GM21786 (cell line): Measurements from ENCODE around the gene ARHGAP22.

Experiments used
- ATAC-seq: cut with Tn5 transposase; IDR thresholded peaks from one replicate; pipeline ENCODE4 v1.9.1; 2021; ENCODE audit not compliant: unreplicated experiment

Gene ARHGAP22

DNA sequence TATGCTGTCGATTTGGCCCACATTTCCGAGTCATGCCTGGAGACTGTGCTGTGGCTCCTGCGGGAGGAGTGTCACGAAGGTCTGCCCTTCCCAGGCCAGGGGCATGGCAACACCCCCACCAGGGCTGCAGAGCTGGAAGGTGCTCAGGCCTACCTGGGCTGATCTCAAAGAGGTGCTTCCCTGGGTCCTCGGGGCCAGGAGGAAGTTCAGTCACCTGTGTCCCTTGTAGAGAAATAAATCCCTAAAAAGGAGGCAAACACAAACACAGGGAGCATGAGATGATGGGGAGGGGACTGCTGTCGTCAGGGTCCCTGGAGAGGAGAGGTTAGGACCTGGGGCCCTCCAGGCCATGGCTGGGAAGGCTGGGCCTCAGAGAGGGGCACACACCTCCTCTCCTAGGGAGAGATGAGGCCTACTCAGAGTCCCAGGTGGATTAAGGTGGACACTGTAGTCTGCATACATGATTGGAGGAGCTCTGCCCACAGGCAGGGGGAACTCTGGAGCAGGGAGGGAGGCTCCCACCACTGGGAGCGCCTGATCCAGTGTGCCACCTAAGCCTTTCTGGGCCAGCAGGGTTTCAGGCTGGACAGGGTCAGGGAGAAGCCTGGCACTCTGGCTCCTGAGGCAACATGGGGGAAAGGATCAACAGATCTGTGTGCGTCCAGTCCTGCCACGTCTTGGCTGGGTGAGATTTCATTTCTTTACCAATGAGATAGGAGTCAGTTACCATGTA lies 49.4 kb downstream of the ARHGAP22 start:
- no peak for ATAC-seq

DNA sequence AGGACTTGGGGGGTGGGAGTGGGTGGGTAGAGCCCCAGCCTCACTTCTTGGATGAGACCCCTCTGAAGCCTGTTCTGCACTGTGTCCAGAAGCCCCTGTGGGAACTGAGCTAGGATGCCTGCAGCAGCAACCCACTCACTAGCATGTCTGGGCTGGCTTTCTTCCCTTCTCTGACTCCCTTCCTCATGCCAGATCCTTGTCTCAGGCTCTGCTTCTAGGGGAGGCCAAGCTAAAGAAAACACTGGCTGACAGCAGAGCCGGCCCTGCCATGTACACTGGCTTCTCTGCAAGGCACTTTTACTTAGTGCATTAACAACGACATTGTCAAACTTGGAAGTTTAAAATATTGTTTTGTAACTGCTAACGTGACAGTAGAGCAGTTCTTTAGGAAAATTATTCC lies 50.2 kb downstream of the ARHGAP22 start:
- no peak for ATAC-seq

DNA sequence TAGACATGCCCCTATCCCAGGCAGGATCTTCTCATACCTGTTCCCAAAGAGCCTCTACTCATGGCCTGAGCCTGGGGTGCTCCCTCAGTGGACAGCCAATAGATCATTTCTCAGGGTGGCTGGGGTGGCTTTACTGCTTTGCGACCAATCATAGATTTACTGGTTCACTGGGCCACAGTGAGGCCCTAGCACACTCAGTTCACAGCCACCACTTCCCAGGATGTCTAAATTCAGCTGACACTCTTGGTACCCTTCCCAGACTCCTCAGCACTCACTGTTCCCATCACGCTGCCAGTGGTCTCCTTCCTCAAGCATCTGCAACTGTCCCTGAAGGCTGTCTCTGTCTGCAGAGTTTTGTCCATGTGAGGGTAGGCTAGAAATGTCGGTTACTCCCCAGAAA lies 50.6 kb downstream of the ARHGAP22 start:
- no peak for ATAC-seq

DNA sequence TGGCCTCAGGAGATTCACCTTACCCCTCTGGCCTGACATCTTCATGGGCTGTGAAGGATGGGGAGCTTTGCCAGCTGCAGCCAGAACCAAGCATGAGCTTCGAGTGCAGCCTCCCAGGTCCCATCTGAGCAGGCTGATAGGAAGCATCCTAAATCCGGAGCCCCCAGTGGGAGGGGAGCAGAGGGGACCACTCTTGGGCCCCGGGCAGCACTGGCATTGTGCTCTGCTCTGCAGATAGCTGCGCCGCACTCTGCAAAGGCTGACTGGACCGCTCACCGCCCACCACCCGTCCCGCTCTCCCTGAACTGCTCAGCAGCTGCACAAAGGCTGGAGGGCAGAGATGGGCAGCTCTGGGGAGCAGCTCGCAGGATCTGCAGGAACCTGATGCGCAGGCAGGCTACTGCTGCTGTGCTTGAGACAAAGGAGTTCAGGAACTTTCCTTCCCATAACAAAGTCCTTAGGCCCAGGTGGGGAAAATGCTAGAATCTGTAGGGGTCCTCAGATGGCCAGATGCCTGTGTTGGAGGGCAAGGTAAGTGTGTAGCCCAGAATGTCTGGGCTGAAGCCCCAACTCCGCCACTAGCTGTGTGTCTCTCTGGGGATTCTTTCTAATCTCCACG lies 51.8 kb downstream of the ARHGAP22 start:
- ATAC-seq, result no peak

DNA sequence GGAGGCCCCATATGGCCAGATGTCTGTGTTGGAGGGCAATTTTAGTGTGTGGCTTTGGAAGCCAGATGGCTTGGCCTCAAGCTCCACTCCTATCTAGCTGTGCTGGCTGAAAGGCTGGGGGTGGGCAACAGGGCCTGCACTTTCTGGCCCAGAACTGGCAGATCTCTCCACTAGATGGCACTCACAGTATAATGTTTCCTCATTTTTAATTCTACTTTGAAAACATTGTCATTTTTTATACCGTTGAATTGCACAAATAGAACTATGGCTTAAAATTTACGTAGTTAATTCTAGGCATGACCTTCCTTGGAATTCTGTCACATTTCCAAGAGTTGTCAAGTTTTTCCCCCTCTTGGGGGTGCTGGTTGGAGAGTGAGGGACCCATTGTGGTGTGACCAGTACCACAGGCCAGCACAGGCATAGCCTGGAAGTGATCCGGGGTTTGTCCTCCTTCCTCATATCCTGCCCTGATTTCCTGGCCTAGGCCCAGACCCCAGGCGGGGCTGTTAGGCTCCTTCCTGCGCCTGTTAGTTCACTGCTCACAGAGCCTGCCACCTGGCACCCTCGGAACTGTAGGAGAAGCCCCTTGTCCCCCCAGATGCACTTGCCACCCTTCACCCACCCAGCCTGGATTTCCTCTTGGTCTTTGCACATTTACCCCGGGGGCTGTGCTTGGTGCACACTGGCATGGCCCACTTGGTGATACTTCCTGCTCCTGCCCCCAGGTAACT lies 52.8 kb downstream of the ARHGAP22 start:
- no peak for ATAC-seq

DNA sequence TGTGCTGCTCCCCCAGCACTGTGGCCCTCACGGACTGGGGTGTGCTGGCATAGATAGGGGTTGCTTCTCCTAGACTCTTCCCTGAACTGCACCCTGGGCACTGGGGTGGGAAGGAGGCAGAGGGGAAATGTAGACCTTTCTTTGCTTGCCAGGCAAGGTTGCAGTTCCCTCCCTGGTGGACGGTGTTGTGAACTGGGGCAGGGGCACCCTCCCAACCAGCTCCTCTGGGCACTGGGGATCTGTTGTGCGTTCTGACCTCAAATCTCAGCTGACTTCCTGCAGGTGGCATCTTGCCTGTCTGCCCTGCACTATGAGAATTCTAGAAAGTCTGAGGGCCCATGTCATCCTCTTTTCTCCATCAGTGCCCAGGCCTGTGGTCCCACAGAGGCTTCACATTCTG lies 53.9 kb downstream of the ARHGAP22 start:
- ATAC-seq, result no peak

DNA sequence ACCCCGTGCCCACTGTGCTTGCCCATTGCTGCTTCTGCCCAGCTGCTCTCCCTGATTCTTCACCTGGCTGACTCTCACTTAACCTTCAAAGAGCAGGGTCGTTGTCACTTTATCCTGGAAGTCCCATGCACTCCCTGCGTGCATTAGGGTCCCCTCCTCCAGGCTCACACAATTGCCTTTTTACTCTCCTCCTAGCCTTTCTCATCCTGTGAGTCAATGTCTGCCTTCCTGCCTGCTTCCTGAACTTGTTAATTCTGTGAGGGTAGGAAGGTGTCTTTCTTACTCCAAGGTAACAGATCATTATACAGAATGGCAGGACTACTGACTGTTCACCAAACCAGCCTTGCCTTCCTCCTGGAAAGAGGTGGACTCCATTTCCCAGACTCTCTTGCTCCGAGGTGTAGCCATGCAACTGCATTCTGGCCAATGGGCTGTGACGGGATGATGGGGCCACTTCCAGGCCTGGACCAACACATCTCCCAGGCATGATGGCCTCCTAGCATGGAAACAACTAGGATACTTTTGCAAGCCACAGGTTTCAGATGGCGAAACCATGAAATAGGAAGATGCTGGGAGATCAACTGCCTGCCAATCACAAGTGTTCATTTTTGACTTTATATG lies 54.7 kb downstream of the ARHGAP22 start:
- no peak for ATAC-seq

DNA sequence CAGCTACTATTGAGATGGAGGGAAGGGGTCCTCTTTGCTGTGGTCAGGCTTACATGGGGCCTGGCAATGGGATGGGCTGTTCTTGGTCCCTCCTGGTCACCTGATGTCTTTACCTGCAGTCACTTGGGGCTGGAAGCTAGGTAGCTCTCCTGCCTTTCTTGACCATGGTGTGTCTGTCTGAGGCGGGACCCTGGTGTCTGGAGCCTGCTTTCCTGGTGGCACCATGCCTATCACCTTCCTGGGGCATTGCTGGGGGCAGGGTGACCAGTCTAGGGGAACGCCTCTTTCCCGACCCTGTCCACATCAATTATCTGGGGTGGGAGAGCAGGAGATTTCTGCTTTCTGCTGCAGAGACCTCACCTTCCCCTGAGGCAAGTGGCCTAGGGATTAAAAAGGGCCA lies 55.6 kb downstream of the ARHGAP22 start:
- ATAC-seq, result no peak

DNA sequence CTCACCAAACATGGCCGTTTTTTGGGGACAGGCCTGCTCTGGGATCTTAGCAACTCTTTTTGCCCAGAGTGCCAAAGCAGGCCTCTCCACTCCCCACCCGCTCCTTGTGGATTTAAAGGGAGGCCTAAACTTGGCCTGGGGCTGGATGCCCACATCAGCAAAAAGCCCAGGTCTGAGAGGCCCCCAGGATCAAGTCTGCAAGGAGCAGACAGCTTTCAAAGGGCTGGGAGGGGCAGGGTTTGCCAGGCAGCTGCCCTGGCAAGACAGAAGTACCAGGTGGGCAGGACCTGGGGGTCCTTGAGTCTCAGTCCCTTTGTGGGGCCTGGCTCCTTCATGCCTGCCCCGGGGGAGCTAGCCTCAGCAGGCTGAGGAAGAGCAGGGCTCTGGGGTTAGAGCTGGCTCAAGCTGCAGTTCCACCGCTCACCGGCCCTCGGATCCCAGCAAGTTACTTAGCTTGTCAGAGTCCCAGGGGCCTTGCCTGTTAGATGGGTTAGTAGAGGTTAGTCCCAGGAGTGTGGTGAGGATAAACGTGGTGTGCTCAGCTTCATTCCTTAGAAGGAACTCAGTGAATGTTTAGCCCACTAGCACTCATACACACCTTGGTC lies 56.2 kb downstream of the ARHGAP22 start:
- no peak for ATAC-seq

DNA sequence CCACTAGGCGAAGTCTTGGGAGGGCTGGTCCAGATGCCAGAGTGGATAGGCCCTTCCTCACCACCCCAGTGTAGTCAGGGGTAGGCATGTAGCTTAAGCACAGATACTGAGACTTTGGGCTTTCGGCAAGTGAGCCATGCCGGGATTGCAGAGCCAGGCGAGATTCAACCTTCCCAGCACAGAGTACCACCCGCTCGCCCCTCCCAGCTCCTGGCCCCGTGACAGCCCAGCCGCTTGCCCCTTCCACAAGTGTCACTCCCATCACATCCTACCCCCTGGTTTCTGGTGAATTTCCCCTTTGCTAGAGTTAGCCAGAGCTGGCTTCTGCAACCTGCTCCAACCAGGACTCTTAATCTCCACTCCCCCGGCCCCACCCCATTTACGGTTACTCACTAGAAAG lies 56.9 kb downstream of the ARHGAP22 start:
- no peak for ATAC-seq

DNA sequence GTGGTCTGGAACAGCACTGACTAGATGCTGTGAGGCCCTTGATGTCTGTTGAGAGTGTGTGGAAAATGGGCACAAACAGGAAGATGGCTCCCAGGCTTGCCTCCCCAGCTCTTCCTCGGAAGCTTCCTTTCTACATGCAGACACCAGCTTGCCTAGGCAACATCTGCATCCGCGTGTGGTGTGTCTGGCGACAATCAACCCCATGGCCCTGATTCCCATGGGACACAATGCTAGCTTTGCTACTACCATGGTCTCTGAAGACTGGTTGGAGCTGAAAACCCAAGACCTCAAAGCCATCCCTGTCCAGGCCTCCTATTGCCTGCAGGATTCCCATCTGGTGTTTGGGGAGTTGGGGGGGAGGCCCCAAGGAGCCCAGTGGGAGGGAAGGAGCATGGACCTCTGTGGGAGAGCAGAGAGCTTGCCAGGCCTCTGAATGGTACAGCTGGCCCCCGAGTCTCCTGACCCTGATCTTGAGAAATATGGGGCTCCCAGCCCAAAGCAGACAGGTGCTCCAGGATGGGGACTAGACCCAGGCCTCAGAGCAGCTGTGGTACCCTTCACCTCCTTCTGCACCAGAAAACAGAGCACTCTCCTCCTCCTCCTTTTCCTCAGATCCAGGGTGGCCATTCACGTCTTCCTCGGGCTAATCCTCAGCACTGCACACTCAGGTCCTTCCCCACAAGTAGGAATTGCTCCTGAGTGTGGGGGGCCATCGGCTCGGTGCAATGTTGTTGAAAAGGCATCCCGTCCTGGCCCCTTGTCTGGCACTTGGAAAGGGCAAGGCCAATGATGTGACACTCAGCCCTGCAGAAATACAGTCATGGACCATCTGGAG lies 57.6 kb downstream of the ARHGAP22 start:
- ATAC-seq, result no peak

DNA sequence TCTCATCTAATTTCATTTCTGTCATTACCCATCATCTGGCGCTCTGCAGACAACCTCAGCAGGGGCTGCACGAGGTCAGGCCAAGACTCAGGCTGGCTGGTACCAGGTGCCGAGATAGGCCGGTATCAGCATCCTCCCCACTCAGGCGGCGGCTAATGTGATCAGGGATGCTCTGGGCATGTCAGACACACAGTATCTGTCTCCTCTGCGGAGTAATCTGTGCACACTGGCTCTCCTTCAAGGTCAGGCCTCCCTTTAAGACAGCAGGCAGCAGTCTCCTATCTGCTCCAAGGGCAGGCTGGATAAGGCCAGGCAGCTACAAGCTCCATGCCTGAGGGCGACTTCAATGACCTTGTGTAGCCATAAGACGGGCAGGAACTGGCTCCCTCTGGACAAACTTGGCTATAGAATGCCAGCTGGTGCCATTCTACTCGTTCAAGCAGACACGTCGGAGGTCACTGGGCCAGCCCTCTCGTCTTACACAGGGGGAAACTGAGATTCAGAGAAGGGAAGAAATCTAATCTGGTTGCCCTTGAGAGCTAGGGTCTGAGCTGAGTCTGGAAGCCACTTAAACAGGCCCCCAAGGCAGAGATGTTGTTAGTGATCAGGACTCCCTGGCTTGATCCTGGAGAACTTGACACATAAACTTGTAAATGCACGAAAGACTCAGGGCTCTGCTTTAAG lies 59.3 kb downstream of the ARHGAP22 start:
- no peak for ATAC-seq

DNA sequence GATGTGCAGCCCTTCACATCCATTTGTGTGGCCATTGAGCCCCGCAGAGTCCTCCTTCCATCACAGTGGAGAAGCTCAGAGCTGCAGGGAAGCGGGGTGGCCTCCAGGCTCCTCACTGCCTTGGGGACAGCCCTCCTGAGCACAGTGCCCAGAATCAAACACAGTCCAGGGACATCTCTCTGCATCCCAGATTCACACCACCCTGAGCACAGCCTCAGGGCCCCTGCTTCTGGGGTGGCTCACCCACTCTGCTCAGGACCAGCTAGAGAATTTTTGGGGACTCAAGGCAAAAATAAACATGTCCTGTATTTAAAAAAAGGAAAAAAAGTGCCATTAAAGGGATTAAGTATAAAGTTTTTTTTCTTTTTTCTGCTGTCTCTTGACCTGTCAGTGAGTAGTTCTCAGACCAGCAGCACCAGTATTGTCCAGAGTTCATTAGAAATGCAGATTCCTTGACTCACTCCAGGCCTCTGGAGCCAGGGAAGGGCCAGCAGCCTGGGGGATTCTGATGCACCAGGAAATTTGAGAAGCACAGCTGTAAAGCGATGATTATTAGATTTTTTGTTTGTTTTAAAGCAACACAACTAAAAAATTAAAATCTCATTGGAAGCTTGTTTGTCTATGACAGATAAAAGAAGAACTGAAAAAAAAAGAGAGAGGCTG lies 61.6 kb downstream of the ARHGAP22 start:
- no peak for ATAC-seq

DNA sequence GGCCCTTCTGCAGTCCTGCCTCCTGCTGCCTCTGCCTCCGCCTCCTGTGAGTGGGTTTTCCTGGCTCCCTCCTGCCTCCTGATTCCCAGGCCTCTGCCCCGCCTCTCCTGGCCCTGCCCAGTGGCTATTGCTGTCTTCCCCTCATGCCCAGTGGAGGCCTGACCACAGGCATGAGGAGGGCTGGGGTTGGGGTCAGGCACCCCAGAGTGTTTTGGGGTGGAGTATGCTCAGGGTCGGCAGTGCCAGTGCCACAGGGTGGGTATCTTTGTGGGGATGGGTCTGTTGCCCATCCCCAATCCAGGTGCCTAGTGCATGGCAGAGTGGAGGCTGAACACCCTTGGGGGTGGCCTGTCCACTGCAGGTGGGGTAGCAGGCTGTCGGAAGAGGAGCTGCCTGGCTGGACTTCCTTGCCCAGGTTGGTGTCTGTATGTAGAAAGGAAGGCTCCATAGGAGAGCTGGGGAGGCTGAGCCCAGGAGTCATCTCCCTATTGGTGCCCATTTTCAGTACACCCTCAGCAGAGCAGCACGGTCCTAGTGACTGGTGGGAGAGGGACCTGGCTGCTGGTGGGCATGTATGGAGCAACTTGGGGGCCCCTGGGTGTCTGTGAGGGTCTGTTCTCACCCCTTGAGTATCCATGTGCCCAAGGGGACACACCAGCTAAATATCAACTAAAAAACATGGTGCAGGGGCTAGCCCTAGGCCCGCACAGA lies 62.2 kb downstream of the ARHGAP22 start:
- ATAC-seq, result no peak

DNA sequence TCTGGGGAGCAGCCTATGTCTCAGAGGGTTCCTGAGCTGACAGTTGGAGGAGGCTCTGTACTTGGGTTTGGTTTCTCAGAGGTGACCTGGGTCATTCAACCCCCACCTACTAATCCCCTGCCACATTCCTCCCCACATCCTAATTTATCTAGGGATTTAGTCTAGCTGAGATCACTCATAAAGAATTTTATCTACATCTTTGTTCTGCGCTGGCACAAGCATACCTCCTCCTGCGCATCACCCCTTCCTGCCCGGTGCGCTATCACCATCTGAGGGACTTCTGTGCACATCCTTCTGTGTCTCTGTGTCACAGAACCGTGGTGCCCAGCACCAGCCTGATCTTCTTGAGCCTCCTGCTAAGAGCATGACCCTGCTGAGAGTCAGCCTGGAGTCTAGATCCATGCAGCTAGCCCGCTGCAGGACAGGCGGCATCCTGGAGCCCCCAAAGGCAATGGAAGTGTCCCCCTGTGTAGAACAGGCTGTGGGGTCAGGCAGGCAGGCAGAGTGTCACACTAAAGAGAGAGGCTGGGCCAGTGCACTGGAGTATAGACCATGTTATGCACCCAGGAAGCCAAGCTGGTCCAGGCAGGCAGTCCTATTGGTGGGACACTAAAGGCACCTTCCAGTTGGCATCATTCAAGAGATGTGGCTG lies 63.6 kb downstream of the ARHGAP22 start:
- no peak for ATAC-seq

DNA sequence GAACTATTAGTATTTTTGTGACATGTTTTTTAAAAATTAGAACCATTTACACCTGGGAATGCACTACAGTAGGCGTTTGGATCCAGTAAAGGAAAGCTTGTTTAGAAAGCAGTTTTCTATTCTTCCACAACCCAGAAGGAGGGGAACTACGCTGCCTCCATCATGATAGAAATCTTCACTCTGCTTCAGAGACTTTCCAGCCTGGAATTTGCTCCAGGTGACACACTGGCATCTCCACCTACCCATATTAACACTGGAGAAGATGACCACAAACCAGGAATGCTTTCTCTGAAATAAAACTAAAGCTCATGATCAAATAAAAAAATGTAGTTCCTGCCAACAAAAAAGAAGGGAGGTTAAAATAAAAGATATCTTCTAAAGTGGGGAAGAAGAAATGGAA lies 66.3 kb downstream of the ARHGAP22 start:
- no peak for ATAC-seq

DNA sequence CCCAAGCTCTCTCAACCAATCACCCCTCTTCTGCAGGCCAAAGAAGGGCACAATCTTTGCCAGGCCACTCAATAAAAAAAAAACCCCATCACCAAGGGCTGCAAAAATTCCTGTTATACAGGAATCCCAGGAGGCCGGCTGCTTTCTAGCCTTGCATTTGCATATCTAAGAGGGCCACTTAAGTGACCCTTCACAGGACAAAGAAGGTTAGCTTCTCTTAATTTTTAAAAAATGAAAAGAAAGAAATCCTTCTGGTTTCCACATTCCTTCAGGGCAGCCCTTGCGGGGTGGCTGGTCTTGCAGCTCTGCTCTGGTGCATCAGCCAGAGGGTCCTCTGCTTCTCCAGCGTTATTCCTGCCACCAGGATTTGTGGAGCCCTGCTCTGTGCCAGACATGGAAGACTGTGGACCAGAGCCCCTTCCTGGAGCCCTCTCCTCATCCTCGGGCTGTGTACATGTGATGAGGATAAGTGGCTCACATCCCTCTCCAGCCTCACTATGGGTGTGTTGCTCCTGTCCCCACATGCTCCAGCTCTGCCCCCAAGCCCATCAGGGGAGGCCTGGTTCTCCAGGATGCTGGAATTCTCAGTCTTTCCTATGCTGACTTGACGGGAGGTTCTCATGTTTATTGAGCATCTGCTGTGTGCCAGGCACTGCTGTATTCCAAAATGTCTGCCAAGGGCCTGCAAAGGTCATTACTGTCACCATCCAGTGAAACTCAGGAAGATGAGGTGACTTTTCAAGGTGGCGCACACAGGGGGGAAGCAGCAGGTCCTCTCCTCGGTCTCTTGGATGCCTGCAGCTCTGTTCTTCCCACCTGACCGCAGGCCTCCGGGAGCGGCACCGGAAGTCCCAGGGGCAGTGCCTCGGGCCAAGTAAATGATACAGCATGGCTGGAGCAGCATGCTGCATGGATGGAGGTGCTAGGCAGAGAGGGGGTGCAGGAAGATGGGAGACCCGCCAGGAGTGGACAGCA lies 67.7 kb downstream of the ARHGAP22 start:
- no peak for ATAC-seq
